Forelimb muscle (tissue), 1 donor: ENCODE data around the gene SEPTIN8. TPM values are rescaled to one million over a fixed set of nuclear protein-coding genes. Genes with fewer than 3 reads are reported as not detected.

Experiments used
- DNase-seq: peaks from one replicate; pipeline ENCODE4 v3.0.0-alpha.2; 2013; ENCODE audit warnings: low read depth
- polyA plus RNA-seq: library from polyadenylated mRNA; unstranded; fragments of 120-200 nt; gene quantifications from one replicate; pipeline ENCODE4 v1.2.1, GENCODE V29; 2013; ENCODE audit not compliant: insufficient read length

The SEPTIN8 gene
- polyA plus RNA-seq, 1 donor = 33.0 TPM

DNA sequence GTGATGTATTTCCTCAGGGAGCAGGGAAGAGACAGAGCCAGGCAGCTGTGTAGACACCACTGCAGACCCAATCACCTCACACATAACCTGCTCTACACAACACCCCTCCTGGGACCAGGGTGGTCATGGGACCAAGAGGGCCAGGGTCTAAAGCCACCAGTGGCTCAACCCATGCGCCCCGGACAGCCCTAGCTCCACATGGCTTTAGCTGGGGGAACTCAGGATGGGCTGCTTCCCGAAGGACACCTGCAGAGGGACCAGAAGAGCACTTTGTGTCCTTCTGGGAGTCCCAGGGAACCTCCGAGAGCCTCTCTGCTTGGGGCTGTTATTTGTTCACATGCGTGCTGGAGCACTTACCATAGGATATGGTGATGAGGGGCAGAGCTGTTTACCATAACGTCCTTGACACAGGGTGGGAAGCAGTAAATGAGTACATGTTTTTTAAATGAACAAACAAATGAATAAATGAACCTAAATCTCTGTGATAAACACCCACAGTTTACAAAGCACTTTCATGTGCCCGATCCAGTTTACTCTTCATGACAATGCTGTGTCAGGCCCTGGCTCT is 12.3 kb downstream of the SEPTIN8 start:
- DNase-seq = no peak

DNA sequence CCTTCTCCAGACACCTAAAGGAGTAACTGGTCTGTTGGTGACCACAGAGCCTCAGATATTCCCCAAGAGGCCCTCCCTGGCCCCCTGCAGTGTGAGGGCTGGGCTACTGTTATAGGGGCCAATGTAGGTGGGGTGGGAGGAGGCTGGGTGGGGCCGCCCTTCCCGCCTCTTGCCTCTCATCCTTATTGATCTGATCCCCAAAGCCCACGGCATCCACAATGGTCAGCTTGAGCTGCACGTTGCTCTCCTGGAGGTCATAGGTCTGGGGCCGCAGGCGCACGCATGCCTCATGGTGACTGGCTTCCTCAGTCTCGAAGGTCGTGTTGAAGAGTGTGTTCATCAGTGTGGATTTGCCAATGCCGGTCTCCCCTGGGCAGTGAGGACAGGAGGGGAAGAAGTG is 13.0 kb downstream of the SEPTIN8 start:
- DNase-seq = no peak

DNA sequence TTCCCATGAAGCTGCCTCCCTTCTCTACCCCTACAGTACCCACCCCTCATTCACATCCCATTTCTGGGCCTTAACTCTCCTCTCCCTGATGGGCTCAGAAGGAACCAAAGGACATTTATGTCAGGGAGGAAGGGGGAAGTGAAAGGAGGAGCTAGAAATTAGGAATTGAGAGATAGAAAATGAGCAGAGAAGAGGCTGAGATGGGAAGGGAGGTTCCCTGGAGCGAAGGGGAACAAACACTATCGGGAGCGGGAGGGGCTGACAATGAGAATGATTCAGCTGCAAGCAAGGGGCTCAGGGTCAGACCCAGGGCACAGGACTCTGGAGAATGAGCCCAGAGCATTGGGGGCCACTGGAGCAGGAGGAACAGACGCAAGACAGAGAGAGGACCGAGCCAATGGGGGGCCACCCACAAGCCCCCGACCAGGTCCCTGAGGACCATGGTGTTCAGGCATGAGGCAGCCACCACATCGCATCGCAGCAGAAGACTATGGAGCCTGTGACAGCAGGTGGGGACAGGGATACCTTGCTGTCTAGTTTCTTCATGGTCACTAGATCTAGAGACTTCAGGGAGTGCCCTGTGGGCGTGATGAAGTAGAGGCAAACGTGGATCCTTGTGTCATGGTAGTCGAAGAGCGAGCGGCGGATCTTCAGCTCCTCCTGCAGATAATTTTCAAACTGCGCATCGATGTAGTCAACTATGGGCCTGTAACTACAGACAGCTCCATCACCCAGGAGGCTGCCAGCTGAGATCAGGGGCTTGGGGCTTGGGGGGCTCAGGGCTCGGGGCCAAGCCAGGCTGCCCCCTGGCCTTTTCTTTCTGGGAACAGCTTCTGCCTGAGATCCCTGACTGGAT is 13.6 kb downstream of the SEPTIN8 start:
- no peak for DNase-seq

DNA sequence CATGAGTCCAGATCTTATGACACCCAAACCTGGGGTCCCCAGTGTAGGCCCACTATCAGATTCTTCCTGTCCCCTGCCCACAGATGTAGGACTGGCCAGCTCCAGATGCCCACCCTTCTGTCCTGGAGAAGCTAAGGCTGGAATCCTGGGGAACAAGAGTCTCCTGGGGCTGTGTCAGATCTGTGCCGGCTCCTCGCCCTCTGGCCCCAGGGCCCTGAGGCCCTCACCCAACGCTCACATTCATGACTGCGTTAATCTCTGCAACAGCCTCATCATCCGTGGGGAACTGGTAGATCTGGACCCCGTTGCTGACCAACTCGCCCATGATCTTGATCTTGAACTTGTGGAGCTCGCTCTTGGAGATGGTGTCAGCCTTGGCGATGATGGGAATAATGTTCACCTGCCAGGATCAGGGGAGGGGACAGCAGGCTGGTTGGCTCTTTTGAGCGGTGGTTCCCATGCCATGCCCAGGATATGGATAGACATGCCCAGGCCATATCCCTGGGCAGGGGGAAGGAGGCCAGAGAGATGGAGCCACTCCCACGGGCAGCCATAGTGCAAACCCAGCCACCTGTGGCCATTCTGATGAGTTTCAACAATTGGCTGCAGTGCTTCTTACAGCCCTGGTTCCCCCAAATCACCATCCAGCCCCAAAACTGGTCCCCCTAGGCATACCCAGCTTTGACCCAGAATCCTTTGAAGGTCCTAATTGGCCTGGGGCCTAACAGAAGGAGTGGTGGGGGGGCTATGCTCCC is 14.6 kb downstream of the SEPTIN8 start:
- DNase-seq = no peak

DNA sequence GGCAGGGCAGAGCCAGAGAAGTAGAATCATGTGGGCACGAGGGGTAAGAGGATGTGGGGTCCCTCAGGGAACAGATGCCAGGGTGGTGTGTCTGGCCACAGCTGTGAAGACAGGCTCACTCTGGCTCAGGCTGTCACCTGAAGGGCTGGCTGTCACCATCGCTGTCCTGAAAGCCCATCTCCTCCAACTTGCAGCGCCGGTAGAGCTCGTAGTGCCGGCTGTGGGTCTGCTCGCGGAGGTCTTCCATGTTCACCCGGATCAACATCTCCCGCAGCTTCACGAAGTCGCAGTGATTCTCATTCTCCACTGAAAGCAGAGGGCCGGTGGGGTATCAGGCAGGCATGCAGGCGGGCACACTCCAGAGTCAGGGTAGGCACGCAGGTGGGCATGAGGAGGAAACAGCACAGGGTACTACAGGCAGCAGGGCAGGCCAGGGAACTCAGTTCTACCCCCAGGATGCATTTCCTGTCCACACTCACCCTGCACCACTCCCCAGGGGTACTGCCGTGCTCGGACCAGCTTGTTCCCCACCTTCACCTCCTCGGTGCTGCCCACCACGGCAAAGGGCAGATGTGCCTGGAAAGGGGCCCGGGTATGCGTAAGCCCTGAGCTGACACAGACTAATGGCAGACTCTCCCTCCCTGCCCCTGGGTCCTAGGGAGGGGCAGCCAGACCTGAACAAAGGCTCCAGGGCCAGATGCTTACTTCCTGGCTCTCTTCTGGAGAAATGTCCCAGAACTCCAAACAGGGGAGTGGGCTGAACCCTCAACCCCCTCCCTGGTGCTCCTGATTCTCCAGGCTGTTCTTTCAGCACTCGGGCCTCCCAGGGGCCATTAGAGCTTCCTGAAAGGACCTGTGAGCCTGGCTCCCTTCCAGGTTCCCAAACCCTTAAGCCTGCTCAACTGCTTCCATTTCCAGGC is 15.5 kb downstream of the SEPTIN8 start:
- DNase-seq = no peak

DNA sequence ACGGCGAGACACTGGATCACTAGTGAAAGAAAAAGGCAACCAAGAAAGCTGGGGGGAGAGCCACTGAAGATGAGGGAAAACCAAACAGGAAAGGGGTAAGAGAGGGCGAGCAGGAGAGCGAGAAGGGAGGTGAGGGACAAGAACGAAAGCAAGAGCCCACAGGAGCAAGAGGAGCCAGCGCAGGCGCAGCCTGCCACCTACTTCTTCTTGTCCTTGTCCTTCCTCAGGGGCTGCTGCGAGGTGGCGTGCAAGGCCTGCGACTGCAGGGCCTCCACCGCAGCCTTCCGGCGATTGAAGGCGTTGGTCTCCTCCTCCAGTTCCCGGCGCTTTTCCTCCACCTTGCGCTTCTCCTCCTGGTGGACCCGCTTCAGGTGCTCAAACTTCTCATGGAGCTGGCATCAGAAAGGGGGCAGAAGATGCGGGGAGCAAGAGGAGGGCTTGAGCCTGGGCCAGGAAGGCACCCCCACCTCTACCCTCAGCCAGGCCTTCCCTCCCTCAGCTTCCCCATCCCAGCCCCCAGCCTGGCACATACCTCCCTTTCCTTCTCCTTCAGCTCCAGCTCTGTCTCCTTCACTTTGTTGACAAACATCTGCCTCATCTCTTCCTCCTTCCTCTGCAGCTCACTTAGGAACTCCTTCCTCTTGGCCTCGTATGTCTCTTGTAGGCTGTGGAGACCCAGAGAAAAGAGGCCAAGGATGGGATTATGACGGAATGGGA is 16.3 kb downstream of the SEPTIN8 start:
- DNase-seq = no peak

DNA sequence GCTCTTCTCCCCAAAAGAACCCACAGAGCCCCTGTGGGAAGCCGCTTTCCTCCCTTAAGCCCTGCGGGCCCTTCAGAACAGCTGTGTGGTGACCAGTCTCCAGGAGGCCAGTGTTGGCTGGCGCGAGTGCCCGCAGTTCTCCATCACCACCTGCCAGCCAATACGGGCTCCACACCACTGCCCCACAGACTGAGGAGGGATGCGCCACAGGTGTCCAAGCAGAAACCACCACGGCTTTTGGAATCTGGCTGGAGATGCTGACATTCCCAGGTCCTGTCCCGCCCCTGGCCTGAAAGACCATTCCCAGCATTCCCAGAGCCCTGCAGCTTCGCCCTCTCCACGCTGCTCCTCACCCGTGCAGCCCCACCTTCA is 17.0 kb downstream of the SEPTIN8 start:
- no peak for DNase-seq

DNA sequence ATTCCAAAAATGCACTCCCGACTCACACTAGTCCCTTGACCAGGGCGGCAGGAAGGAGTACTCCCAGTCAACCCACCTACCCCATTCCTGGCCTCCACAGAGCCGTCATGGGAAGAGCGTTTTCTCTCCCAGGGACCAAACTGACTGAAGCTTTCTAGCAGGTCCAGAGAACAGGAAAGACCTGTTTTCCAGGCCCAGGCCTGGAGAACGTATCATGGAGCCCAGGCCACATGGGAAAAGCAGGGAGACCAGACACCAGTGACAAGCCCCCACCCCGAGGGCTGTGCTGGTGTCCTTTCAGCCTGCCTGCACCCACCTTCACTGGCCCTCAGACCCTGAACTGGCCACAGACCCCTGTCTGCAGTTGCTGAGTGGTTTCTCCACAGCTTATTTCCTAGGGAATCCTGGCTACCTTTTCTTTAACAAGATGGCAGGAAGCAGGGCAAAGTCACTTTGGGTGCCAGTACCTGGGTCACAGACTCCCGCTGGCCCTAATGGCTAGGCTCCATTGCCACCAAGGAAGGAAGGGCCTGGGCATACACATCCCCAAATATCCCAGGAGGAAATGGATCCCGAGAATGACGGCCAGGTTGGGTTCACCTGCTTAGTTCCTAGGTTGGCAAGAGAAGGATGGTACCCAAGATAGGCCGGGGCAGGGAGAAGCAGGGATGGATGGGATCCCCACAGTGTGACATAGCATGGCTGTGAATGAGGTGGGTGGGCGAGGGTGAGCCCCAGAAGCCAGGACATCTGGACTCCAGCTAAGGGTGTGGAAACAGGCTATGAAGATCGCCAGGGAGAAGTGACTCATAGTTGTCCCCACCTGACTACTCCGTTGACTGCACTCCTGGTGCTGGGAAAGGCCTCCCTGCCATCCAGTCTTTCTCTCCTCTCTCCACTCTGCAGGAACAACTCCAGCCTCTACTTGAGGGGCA is 17.7 kb downstream of the SEPTIN8 start:
- DNase-seq = no peak

DNA sequence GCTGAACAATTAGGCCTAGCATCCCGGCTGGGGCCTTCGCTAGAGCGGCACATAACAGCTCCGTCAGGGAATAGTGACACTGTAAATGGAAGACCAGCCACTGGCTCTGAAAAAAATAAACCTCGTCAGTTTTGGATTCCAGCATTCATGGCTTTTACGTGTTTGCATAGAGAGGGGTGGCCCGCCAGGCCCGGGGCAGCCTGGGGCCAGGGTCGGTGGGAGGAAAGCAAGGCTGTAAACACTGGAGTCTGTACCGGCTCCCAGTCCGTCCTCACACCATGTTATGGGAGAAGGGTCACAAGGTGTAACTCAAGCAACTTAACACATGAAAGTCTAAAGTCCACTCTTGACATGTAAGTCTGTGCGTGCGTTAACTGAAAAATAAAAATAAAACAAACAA is 18.6 kb downstream of the SEPTIN8 start:
- no peak for DNase-seq

DNA sequence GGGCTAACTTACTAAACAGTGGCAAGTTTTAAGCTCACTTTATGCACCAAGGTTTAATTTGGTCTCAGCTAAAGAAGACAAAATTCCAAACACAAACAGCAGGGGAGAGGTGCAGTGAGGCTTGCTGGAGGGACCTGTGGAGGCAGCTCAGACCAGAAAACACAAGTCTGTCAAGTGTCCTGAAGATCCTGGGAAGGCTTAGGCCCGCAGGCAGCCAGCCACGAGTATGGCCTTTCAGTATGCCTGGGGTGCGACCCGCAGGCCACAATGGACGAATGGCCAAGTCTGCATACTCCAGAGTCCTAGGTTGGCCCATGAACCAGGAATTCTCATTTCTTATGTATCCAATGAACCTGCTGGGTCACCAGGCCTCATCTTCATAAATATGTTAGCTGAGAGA is 20.5 kb downstream of the SEPTIN8 start:
- no peak for DNase-seq

DNA sequence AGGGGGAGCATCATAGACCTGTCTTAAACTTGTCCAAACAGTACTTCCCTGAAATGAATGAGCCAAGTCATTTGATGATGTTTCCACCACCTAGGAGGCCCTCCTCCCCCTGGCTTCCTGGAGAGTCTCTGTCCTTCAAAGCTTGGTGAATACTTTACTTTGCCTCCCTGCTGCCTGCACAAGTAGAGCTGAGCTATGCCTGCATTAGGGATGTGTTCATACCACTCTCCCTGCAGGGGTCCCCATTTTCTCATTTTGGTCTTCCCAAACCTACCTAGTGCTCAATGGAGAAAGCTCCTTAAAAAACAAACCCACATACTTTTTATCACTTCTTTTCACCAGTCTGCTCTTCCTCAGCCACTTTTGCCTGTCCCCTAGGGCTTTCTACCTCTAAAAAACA is 22.1 kb downstream of the SEPTIN8 start:
- DNase-seq = no peak

DNA sequence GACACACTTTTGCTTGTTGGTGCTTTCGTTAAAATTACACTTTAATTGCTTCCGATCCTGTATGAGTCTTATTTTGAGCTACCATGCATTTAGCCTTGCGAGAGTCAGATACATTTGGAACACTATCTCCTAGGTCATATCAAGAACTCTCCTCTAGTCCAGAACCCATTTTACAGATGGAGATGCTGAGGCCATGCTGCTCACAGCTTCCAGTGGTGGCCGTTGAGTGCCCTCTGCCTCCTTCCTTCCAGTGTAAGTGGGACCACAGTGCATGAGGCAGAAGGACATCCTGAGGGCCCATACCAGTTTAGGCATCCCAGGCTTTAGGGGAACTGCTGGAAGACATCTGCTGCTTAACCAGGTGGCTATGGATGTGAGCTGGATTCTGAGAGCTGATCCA is 22.9 kb downstream of the SEPTIN8 start:
- no peak for DNase-seq

DNA sequence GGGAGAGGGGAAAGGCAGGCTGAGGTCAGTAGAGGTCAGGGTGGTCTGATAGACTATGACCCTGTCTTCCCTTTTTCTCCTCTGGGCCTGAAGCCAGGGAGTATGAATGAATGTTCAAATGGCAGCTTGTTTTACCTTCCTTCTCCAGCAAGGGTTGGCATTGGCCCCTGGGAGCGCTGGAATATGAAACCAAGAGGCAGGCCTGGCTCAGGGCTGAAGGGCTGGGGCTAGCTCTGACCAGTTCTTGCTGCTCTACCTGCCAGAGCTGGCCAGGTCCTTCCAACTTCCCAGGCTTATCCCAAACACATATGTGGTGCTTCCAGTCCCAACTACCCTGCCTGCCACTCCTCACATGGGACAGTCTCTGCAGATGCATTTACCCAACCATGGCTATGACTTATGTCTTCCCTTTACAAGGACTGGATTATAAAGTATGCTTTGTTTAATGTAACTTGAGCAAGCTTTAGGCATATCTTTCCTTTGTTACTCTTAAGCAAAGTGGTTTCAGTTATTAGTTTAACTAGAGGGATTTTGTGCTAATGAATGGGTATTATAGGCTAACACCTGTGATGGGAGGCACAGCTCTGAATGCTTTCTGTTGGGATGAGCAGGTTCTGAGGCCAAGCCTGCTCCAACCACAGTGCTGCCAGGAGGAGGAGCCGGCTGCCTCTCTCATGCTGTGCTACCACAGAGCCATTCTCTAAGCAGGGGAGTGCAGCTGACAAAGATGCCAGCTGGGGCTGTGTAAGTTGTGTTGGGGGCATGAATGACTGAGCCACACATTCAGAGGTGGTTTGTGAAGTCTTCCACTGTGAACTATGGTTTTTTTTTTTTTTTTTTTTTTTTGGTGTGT is 23.7 kb downstream of the SEPTIN8 start:
- DNase-seq = no peak

DNA sequence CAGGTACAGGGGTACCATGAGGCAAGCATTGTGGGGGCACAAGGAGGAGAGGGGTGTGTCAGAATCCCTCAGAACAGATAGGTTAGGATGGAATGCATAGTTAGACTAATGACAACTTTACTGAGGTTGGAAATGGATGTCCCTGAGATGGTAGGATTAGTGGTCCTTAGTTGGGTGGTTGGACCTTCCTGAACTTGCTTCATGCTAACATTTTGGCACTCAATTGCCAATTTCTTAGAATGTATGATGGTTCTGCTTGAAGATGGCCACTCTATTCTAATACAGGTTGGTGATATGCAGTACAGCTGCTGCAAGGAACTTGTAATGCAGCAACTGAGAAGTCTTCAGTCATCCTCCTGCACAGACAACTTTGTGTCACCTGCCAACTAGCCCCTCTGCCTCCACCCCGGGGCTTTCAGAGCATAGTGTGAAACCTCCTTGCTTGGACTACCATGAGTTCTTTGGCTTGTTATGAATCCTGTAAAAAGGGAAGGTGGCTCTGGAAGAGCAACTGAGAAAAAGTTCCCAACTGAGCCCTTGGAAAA is 24.4 kb downstream of the SEPTIN8 start:
- no peak for DNase-seq

DNA sequence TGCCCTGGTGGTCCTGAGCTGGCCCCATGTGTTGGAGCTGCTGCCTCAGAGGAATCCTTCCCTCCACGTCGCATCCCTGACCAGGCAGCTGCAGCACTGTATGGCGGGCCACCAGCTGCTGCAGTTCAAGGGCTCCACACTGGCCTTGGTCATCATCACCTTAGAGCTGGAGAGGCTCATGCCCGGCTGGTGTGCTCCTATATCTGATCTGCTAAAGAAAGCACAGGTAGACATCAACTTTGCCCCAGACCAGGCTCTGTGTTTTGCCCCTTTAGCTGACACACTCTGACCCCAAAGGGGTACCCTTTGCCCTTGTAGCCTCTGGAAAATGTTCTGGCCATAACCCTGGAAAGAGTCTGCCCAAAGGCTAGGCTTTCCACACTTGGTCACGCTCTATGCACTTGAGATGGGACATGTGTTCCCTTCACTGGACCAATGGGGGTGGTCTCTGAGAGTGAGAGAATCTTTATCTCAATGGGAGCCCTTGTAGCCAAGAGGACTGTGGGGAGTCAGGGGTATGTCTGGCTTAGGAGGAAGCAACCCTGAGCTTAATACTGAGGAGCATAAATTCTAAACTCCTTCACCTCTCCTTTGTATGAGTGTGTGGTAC is 25.0 kb downstream of the SEPTIN8 start:
- DNase-seq = no peak

DNA sequence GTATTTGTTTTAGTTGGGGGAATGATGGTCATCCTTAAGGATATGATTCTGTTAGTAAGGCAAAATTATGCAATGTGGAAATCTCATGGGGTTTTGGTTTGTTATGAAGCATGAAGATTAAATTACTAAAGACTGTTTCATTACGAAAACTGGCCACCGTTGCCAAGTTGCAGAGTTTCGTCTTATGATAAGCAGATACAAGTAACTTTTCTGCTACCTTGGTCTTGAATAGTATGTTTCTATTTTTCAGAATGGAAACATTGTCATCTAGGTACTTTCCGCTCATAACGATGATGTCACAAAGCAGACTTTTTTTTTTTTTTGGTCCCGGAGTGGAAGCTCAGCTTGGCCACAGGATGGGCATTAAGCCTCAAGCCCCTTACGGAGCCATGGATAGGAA is 25.6 kb downstream of the SEPTIN8 start:
- no peak for DNase-seq

DNA sequence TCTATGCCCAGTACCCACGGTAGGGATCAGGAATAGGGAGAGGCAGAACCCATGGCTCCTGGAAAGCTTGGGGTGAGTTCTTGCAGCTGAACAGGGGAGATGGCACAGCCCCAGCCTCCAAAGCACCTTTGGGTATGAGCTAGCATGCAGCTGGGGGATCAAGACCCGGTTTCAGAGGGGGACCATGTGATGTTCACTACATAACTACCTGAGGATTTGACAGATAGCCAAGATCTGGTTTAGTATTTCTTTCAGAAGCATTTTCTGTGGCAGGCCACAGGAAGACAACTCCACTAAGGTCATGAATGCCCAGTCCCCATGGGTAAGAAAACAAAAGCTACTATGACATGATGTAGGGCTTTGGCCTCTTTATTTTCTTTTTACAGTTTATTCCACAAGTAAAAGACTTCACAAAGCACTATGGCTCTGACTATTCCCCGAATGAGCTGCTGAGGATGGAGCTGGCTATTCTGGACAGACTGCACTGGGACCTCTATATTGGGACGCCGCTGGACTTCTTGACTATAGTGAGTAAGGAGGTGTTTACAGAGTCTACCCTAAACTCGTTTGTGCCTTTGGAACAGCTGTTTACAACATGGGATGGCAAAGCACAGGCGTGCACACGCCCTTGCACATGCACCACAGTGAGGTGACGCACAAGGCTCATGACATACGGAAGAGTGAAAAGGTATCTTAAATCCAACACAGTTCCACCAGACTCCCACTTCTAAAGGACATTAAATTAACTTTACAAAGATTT is 26.4 kb downstream of the SEPTIN8 start:
- no peak for DNase-seq

DNA sequence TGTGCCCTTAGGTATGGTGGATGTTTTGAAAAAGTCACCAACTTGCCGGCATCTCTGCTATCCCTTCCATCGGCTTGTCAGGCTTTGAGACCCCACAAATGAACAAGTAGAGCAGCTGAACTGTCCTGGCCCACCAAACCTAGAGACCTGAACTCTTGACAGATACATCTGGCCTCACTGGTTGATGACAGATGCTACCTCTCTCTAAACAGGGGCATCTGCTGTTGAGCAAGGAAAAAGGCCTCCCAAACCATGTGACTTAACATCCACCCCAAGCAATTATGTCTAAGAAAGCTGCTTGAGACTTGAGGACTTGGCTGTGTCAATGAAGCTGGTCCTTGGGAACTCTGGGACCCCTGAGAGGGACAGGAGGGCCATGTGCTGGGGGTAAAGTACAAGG is 27.5 kb downstream of the SEPTIN8 start:
- no peak for DNase-seq
